SK-N-MC (cell line): Measurements from ENCODE around the gene RPEL1.

Experiments
- EZH2 ChIP-seq: fragments of 200-600 bp; sonication (generic); IDR thresholded peaks from one replicate; pipeline ENCODE4 v1.6.1; 2017; ENCODE audit warnings: antibody characterized with exemption
- FOXP2 ChIP-seq: optimal IDR thresholded peaks from 2 replicates; pipeline ENCODE3; 2011; ENCODE audit warnings: mild to moderate bottlenecking, moderate library complexity; ENCODE audit not compliant: insufficient read depth; ENCODE audit errors: extremely low read length, control extremely low read depth
- POLR2AphosphoS5 ChIP-seq: IDR thresholded peaks from 2 replicates; pipeline ENCODE4 v1.6.1; 2012; ENCODE audit warnings: mild to moderate bottlenecking, low read depth, low read length, borderline replicate concordance

DNA sequence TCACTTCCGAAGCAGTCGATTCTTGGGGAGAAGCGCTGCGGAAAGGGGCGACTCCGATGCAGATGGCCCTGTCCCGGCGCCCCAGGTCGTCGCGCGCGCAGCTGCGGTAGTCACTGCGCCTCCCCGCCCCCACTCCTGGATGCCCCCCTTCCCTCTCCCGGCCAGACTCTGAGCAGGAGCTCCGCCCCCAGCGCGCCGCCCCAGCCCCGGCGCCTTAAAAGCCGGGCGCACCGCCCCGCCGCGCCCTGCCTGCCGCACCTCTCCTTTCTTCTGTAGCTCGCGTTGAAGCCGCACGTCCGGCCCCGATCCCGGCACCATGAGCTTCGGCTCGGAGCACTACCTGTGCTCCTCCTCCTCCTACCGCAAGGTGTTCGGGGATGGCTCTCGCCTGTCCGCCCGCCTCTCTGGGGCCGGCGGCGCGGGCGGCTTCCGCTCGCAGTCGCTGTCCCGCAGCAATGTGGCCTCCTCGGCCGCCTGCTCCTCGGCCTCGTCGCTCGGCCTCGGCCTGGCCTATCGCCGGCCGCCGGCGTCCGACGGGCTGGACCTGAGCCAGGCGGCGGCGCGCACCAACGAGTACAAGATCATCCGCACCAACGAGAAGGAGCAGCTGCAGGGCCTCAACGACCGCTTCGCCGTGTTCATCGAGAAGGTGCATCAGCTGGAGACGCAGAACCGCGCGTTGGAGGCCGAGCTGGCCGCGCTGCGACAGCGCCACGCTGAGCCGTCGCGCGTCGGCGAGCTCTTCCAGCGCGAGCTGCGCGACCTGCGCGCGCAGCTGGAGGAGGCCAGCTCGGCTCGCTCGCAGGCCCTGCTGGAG is 31.4 kb downstream of the RPEL1 start, which contains the start of gene INA:
- TF ChIP-seq EZH2 (no peak), POLR2AphosphoS5 (no peak), FOXP2 (no peak)
